HG02610 (cell line): ENCODE data around the gene DTD1.
"Not testable (repeated sequence)": the region's sequence is repeated elsewhere in the genome, so short reads cannot be mapped to it uniquely, and the experiment has no call there.

Source experiments
- ATAC-seq: cut with Tn5 transposase; IDR thresholded peaks from one replicate; pipeline ENCODE4 v1.9.1; 2021; ENCODE audit warnings: mild to moderate bottlenecking, moderate library complexity; ENCODE audit not compliant: unreplicated experiment

DTD1 gene

DNA sequence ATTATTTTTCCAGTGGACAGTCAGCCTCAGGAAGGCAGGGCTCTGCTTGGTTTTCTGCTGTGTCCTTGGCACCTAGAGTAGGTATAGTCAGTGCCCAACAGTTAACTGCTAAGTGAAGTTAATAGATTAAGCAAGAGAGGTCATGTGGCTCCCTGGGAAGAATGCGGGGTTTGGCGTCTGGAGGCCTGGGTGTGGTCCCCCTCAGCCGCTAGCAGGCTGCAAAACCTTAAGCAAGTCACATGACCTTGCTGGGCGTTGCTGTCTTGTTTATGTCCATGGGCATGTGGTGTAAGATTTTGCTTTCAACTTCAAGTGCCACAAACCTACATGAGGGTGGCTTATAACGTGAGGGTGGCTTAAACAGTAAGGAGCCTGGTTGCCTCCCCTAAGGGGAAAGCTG is 150.2 kb downstream of the DTD1 start:
- ATAC-seq = no peak

- ATAC-seq = no peak
These were observed 151.0 kb downstream of the DTD1 start for GRCh38 chr20:18738888-18739287.

DNA sequence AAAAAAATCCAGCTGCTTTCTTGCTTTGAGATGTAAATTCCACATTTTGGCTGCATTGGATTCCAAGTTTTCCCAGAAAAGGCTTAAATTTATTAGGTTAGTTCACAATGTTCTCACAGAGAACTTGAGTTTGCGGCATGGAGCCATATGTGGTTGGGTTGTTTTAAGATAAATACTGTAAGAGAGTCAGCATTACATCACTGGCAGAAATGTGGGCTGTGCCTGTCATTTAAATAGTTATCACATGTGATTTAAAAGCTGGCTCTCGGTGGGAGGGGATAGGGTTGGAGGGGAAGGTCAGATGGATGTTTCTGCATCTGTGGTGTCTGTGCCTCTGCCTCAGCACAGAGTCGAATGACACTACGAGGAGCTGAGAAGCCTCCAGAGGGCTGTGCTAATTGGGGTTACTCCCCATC is 151.9 kb downstream of the DTD1 start:
- no peak for ATAC-seq

GRCh38 chr20:18740726-18741125 is 152.9 kb downstream of the DTD1 start:
- no peak for ATAC-seq

DNA sequence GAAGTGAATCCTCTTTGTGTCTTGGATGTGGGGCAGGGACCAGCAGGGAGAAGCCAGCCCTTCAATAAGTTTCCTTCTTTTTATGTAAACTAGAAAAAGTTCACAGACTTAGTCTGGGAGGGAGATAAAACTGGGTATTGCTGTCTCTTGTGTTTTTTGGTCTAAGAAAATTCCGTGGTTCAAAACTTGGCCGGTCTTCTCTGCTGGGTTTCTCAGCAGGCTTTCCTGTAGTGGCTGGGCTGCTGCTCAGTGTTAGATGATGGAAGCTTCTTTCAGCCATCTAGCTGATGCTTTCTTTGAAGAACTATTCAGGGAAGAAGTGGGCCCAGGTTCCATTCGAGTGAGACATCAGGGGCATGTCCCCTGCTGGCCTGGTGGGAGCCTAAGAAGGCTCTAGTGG is 155.0 kb downstream of the DTD1 start:
- ATAC-seq = no peak

- ATAC-seq = no peak
These were observed 156.0 kb downstream of the DTD1 start for GRCh38 chr20:18743665-18744440.

DNA sequence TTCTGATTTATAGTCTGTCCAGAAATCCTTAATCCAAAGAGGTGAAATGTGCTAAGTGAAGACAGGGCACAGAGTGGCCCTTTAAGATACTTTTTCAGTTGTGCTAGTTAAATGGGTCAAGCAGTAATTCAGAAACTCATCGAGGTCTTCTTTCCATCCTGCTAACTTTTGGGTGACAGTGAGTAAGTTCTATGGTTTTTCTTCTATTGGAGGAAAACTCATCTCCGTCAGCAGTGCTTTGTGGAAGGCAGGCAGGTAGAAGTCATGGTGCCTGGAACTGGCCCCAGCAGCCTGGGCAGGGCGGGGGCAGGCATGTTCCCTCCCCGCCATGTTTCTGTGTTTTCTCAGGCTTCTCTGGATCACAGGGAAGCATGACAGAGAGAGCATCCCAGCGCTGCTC is 159.2 kb downstream of the DTD1 start:
- no peak for ATAC-seq

- ATAC-seq = no peak
These were observed 161.1 kb downstream of the DTD1 start for GRCh38 chr20:18748987-18749386.

DNA sequence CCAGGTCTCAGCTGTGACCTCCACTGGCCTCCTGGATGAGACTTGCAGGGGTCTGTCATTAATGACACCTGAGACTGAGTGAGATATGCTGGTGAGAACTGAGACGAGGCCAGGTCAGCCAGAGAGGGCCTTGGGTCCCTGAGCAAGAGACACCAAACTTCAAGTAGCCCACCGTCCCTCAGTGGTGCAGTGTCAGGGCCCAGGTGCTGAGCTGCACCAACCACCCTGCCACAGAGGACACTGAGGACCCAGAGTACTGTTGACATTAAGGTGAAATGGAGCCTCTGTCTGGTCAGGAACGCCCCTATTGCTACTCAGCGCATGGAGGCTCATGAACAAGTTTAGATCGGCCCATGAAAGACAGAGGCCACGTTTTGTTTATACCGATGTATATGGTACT is 161.7 kb downstream of the DTD1 start:
- ATAC-seq = no peak

GRCh38 chr20:18750735-18751134 is 162.9 kb downstream of the DTD1 start:
- ATAC-seq = no peak

GRCh38 chr20:18754030-18754652 is 166.3 kb downstream of the DTD1 start:
- ATAC-seq = peak; percentile 94

GRCh38 chr20:18754653-18755045 is 166.8 kb downstream of the DTD1 start:
- no peak for ATAC-seq

DNA sequence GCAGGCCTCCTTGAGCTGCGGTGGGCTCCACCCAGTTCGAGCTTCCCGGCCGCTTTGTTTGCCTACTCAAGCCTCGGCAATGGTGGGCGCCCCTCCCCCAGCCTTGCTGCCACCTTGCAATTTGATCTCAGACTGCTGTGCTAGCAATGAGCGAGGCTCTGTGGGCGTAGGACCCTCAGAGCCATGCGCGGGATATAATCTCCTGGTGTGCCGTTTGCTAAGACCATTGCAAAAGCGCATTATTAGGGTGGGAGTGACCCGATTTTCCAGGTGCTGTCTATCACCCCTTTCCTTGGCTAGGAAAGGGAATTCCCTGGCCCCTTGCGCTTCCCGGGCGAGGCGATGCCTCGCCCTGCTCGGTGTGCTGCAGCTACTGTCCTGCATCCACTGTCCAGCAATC is 173.0 kb downstream of the DTD1 start:
- not testable (repeated sequence) for ATAC-seq

- no peak for ATAC-seq
These were observed 179.8 kb downstream of the DTD1 start for GRCh38 chr20:18767676-18768075.

DNA sequence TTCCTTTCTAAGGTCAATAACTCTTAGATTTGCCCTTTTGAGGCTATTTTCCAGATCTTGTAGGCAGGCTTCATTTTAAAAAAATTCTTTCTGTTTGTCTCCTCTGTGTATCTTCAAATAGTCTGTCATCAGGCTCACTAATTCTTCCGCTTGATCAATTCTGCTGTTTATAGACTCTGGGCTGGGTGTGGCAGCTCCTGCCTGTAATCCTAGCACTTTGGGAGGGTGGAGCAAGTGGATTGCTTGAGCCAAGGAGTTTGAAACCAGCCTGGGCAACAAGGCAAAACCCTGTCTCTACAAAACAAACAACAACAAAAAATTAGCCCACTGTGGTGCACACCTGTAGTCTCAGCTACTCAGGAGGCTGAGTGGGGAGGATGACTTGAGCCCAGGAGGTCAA is 185.7 kb downstream of the DTD1 start:
- no peak for ATAC-seq

GRCh38 chr20:18774207-18774606 is 186.4 kb downstream of the DTD1 start:
- ATAC-seq = no peak

GRCh38 chr20:18775633-18776032 is 187.8 kb downstream of the DTD1 start:
- ATAC-seq = no peak

DNA sequence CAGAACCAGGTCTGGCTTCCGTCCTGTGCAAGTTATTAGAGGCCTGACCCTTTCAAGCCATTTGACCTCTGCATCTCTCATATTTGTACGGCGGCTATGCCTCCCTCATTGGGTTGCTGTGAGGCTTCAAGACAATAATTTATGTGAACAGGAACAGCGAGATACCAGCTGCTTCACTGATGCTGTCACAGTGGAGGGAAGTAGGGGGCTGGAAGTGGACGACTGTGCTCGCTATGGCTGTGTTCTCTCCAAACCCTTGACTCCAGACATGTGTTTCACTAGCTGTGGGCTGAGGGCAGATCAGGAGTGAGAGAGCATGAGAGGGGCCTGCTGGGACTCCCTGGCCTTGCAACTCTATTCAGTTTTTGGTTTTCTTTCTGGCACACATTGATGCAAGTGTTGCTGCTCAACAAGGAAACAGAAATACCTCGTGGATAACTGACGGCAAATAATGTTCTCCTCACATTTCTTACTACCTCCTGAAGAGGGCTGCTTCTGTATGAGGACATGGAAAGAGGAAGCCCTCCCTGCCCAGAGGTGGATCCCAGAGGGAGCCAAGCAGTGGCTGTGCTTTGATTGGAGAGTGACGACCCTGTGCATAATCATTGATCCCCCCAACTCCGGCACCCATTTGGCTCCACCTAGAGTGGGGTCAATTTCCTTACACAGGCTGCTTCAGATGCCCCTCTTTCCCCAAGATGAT is 191.0 kb downstream of the DTD1 start:
- ATAC-seq = no peak

- no peak for ATAC-seq
These were observed 192.7 kb downstream of the DTD1 start for GRCh38 chr20:18780385-18781130.

GRCh38 chr20:18781509-18781908 is 193.7 kb downstream of the DTD1 start:
- no peak for ATAC-seq

- no peak for ATAC-seq
These were observed 195.6 kb downstream of the DTD1 start for GRCh38 chr20:18783385-18783959.
